22Rv1 (cell line): ENCODE measurements around the gene MYRIP.

Experiments used
- H3K27ac ChIP-seq: fragments of 450-650 bp; 2 replicates; pipeline ENCODE4 v1.5.1; 2017
- CTCF ChIP-seq: fragments of 450-650 bp; IDR thresholded peaks from 2 replicates; pipeline ENCODE4 v1.5.1; 2017; ENCODE audit warnings: mild to moderate bottlenecking
- ZFX ChIP-seq: fragments of 450-650 bp; IDR thresholded peaks from 2 replicates; pipeline ENCODE4 v1.6.1; 2017; ENCODE audit warnings: antibody characterized with exemption, borderline replicate concordance

MYRIP gene

GRCh38 chr3:40053663-40054062 lies 244.3 kb downstream of the MYRIP start:
- TF ChIP-seq ZFX (no peak), CTCF (no peak)
- no peak overlapping the region for H3K27ac ChIP-seq

DNA sequence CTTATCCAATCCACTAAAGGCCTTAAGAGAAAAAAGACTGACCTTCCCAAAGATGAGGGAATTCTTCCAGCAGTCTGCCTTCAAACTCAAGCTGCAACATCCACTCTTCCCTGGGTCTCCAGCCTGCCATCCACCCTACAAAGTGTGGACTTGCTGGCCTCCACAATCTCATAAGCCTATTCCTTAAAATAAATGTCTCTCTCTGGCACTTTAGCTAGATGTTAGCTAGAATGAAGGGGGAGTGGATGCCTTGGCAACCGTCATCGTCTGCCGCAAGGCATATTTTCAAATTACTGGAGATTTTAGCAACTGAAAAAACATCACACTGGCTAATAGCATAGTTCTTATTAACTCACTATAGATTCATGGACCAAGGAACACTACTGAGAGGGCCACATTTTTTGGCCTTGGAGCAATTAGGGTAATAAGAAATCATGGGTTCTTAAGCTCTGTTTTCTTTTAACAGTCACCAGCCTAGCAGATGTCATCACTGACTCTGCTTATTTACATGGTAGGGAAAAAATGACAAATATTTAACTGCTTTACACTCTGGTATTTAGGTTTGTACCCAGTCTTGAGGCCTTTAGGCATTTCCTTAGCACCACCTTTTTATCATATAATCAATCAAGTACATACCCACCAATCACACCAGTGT lies 245.3 kb downstream of the MYRIP start:
- TF ChIP-seq CTCF (no peak), ZFX (no peak)
- no peak overlapping the region for H3K27ac ChIP-seq

GRCh38 chr3:40055361-40055760 lies 246.0 kb downstream of the MYRIP start:
- no peak overlapping the region for H3K27ac ChIP-seq
- no peak for TF ChIP-seq ZFX
- TF ChIP-seq CTCF = no peak

- H3K27ac ChIP-seq = no peak overlapping the region
- no peak for TF ChIP-seq CTCF
- no peak for TF ChIP-seq ZFX
These were observed 246.5 kb downstream of the MYRIP start for GRCh38 chr3:40055956-40056355.

GRCh38 chr3:40057077-40057476 lies 247.7 kb downstream of the MYRIP start:
- TF ChIP-seq ZFX (no peak), CTCF (no peak)
- H3K27ac ChIP-seq = no peak overlapping the region

GRCh38 chr3:40057786-40058185 lies 248.4 kb downstream of the MYRIP start:
- H3K27ac ChIP-seq = no peak overlapping the region
- TF ChIP-seq ZFX (no peak), CTCF (no peak)

DNA sequence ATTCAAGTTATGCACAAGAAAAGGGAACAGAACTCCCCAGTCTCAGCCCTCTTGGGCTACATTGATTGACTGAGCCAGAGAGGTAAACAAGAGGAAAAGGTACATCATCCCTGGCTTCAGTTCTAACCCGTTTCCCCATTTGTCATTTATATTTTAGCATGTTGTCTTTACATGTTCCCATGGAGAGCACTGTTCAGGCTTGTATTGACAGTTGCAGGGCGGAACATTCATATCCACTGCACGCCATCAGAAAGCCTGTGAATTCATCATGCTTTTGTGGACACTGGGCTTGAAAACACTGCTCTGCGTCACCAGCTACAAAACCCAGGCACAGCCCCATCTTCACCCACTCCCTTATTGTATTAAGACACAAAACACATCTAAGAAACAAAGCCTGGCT lies 259.2 kb downstream of the MYRIP start:
- H3K27ac ChIP-seq = no peak overlapping the region
- TF ChIP-seq ZFX = no peak
- no peak for TF ChIP-seq CTCF
